PFSK-1 (cell line): ENCODE measurements around the gene HIP1R.

Source experiments
- POLR2AphosphoS5 ChIP-seq: IDR thresholded peaks from 2 replicates; pipeline ENCODE4 v1.6.1; 2012; ENCODE audit warnings: low read depth, mild to moderate bottlenecking, control low read depth, low read length, moderate library complexity
- REST ChIP-seq, 2 experiments: IDR thresholded peaks; 2 replicates each; pipeline versions ENCODE4 v1.6.1 to v1.8.0; 2011 to 2012; ENCODE audit warnings: low read depth in 2 of 2, low read length in 2 of 2, control low read depth in 1 of 2, inconsistent platforms in 1 of 2, mild to moderate bottlenecking in 1 of 2, moderate library complexity in 1 of 2; ENCODE audit not compliant: insufficient read depth in 1 of 2
- SIN3A ChIP-seq: IDR thresholded peaks from 2 replicates; pipeline ENCODE4 v1.6.1; 2012; ENCODE audit warnings: mild to moderate bottlenecking, low read length, moderate library complexity, borderline replicate concordance; ENCODE audit not compliant: insufficient read depth
- TAF1 ChIP-seq: IDR thresholded peaks from 2 replicates; pipeline ENCODE4 v1.6.1; 2012; ENCODE audit warnings: low read length, control low read depth, borderline replicate concordance; ENCODE audit not compliant: insufficient read depth

- TF ChIP-seq TAF1 (no peak), POLR2AphosphoS5 (no peak), SIN3A (no peak), REST (IDR thresholded peaks at IDR 0.05; ENCODE audit: insufficient read depth in 1 of 2, low read depth in 2 of 2, low read length in 2 of 2) (no peak)
Observed at GRCh38 chr12:122850048-122850445, 14.8 kb downstream of the HIP1R start.
